Tibial nerve (tissue), 3 donors: Measurements from ENCODE around the gene PLCE1.

Experiments
- POLR2A ChIP-seq, 2 donors: fragments of 450-650 bp; IDR thresholded peaks; one replicate each; pipeline ENCODE4 v1.6.1; 2017; ENCODE audit warnings: antibody characterized with exemption in 2 of 2, mild to moderate bottlenecking in 2 of 2, moderate library complexity in 2 of 2
- TF ChIP-seq, protein P1 (sequence below), 5 experiments: fragments of 200-600 bp in 3 of 5; fragments of 450-650 bp in 2 of 5; sonication (generic) in 3 of 5; IDR thresholded peaks; one replicate each; pipeline ENCODE4 v1.5.1; 2016 to 2019; ENCODE audit warnings: antibody characterized with exemption in 5 of 5, mild to moderate bottlenecking in 3 of 5, moderate library complexity in 2 of 5

DNA sequence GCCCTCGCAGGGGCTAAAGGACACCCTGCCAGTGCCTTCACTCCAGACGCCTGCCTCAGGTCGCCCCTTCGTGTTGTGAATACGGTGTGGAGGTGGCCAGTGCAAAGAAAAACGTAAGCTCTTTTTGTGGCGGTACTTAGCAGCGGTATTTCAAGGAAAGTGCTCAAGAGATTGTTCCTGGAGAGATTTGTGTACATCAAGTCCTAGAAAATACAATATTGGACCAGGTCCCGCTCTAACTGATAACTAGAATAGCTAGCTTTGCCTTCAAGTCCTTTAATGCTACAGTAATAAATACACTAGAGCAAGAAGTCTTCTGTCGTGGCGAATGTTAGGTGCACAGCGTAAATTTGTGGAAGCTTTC lies 689 bp downstream of the PLCE1 start:
- TF ChIP-seq, protein P1, sequence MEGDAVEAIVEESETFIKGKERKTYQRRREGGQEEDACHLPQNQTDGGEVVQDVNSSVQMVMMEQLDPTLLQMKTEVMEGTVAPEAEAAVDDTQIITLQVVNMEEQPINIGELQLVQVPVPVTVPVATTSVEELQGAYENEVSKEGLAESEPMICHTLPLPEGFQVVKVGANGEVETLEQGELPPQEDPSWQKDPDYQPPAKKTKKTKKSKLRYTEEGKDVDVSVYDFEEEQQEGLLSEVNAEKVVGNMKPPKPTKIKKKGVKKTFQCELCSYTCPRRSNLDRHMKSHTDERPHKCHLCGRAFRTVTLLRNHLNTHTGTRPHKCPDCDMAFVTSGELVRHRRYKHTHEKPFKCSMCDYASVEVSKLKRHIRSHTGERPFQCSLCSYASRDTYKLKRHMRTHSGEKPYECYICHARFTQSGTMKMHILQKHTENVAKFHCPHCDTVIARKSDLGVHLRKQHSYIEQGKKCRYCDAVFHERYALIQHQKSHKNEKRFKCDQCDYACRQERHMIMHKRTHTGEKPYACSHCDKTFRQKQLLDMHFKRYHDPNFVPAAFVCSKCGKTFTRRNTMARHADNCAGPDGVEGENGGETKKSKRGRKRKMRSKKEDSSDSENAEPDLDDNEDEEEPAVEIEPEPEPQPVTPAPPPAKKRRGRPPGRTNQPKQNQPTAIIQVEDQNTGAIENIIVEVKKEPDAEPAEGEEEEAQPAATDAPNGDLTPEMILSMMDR (IDR thresholded peaks at IDR 0.05): no peak
- no peak for TF ChIP-seq POLR2A (IDR thresholded peaks at IDR 0.05)
